Activated CD4-positive, alpha-beta T cell treated with anti-CD3 and anti-CD28 coated beads, Interleukin-2, amount 50 U/mL, for 24 hours (primary cell): ENCODE data around the gene FCAMR.
A peak's percentile ranks its signal among the peaks of the same experiment; 100 is the strongest.
"Not testable (repeated sequence)": the region's sequence is repeated elsewhere in the genome, so short reads cannot be mapped to it uniquely, and the experiment has no call there.

Experiments
- DNase-seq, 2 donors: peaks; one replicate each; pipeline ENCODE4 v3.0.0-alpha.2; 2020; ENCODE audit warnings: low read depth in 1 of 2, low spot score in 1 of 2

The FCAMR gene

DNA sequence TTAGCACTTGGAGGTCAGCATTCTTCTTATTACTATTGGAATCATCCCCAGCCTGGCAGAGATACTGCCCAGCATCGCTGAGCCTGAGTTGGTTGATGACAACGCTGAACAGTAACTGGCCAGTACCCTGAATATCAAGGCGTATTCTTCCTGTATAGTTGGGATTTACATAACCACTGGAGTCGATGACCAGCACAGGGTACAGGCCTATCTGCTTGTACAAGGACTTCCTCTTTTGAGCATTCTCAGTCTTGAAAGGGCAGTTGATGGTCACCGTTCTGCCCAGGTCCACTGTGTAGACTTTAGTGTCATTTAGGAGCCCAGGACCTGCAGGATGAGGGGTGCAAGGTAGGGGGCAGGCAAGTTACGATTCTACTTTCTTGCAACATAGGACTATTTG is 32.8 kb downstream of the FCAMR start:
- DNase-seq: no peak

DNA sequence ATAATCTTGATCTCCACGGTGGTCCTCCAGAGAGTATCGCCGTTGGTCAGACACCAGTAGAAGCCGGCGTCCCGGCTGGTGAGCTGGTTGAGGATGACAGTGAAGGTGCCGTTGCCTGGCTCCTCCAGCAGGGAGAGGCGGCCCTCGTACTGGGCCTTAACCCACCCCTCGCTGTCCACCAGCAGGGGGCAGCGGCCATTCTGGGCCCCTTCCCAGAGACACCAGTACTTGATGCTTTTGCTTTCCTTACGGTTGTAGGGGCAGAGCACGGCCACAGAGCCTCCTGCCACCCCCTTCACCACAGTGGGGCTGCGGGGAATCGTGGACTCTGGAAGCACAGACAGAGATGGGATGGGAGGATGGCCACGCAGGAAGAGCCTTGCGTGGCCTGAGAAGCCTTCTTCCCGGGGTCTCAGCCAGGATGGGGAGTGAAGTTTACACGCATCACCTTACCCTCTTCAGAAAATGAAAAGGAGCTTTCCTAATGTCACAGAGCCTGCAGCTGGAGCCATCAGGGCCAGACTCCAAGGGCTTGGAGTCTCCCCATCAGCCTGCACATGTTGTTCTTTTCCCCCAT is 34.7 kb downstream of the FCAMR start:
- no peak for DNase-seq

GRCh38 chr1:206933333-206933945 is 36.8 kb downstream of the FCAMR start:
- peak in 1 of 2 donors; percentile 49 for DNase-seq

GRCh38 chr1:206932177-206932576 is 38.1 kb downstream of the FCAMR start:
- no peak for DNase-seq

DNA sequence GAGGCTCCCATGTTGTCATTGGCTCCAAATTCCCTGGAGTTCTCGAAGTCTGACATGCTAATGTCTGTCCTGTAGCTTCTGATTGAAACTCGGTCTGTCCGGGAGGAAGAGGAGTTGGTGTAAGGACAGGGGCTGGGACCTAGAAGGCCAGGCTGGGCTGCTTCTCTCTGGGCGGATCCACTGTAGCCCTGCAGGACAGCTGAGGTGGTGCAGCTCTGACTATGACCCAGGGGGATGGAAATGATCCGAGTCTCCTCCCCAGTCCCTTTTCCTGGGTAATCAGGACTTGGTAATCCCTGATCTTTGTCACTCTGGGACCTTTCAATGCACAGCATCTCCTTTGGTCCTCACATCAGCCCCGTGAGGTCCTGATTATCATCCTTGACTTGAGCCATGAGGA is 38.6 kb downstream of the FCAMR start:
- no peak for DNase-seq

GRCh38 chr1:206930210-206930798 is 40.0 kb downstream of the FCAMR start:
- DNase-seq: no peak

- no peak for DNase-seq
These were observed 40.7 kb downstream of the FCAMR start for GRCh38 chr1:206929524-206929923.

DNA sequence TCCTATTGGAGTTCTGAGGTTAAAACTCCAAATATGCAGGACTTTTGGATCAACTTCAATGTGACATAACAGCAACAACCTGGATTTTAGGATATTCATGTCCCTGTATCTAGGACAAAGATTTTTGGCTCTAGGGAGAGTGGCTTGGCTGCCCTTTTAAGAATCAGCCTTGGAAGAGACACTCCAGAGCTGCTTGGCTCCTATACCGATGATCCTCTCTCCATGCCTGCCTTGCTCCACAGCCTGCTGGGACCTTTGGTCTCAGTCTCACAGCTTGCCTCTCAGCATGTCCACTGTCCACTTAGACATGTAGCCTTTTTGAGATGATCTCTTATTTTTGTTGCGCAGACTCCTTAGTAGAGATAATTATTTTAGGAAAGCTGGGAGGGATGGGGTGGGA is 44.0 kb downstream of the FCAMR start:
- DNase-seq: no peak

GRCh38 chr1:206925106-206925736 is 45.0 kb downstream of the FCAMR start:
- DNase-seq: no peak

- no peak for DNase-seq
These were observed 45.6 kb downstream of the FCAMR start for GRCh38 chr1:206924592-206925105.

DNA sequence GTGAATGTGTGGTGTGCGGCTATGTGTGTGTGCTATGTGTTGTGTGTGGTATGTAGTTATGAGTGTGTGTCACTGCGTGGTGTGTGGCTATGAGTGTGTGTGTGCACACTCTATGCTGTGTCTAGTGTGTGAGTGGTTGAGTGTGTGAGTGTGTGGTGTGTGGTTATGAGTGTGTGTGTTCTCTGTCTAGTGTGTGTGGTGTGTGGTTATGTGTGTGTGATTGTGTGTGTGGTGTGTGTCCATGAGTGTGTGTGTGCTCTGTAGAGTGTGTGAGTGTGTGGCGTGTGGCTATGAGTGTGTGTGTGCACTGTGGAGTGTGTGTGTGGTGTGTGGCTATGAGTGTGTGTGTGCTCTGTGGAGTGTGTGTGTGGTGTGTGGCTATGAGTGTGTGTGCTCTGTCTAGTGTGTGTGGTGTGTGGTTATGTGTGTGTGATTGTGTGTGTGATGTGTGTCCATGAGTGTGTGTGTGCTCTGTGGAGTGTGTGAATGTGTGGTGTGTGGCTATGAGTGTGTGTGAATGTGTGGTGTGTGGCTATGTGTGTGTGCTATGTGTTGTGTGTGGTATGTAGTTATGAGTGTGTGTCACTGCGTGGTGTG is 46.2 kb downstream of the FCAMR start:
- not testable (repeated sequence) for DNase-seq

DNA sequence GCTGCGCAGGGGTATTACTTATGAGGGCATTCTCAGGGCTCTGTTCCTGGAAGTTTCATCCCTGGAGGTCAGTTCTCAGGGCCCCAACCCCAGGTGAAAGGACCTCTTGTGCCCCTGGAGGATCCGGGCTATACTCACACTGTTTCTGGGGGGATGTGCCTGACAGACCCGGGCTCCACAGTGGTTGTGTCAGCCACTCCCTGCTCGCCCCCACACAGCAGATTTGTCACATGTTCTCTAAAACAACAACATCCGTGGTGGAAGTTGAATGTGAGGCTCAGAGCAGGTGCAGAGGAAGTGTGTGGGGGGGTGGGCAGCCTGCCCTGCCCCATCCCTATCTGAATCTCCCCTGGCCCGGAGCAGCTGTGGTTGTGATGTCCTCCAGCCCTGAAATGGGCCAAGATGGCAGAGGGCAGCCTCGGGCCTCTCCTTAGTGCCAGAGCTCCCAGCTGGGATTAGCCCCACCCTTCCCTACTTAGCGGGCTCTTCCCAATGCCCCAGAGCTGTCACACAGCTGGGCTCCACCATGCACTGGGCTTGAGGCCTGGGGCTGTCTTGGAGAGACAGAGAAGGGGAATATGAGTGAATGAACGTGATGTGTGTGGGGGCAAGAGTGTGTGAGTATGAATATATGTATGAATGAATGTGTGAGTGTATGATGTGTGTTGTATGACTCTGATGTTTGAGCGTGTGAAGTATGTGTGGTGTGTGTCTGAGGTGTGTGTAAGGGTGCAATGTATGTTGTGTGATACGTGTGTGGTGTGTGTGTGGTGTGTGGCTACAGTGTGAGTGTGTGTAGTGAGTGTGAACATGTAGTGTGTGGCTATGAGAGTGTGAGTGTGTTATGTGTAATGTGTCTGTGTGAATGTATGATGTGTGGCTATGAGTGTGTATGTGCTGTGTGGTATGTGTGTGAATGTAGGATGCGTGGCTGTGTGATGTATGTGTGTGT is 47.0 kb downstream of the FCAMR start:
- DNase-seq: peak in 1 of 2 donors; percentile 66

GRCh38 chr1:206922524-206922923 is 47.7 kb downstream of the FCAMR start:
- no peak for DNase-seq

DNA sequence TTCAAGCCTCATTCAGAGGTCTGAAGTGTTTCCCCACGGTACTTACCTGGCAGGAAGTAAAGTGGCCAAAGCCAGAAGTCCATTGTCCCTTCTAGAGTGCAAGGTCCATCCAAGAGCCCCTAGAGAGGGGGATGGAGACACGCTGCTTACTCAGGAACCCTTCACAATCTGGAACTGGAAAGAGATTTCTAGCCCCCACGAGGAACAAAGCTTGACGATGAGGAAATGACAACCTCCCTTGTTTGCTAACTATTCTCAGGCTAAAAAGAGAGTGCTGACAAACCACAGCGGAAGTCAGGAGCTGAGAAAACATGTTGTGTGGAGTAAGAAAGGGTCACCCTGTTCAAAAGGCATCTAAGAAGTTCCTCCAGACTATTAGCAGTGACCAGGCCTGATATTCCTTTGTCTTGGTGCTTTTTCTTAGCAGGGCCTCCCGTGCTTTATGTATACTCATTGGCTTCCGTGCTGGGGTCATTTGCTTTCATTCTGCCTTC is 48.4 kb downstream of the FCAMR start, which contains the start of gene FCMR:
FCMR (minus strand) TSS at position 170 of the 494 bp plus-strand sequence; CDS start at position 83, 87 bp downstream.
- DNase-seq: no peak

DNA sequence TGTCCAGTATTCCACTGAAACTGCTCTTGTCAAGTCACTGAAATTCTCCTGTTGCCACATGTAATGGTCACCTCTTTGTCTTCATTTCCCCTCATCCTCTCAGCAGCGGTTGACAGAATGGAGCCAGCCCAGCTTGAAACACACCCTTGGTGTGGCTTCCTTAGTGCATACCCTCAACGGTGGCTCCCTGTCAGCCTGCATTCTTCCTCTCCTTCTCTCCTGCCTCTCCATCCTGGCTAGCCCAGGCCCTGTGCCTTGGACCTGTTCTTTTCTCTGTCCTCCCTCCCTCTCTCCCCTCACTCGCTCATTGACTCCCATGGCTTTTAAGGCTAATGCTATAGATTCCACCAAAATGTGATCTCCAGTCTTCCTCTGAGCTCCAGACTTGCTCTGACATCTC is 52.2 kb downstream of the FCAMR start:
- DNase-seq: no peak

- no peak for DNase-seq
These were observed 54.1 kb downstream of the FCAMR start for GRCh38 chr1:206916000-206916709.

DNA sequence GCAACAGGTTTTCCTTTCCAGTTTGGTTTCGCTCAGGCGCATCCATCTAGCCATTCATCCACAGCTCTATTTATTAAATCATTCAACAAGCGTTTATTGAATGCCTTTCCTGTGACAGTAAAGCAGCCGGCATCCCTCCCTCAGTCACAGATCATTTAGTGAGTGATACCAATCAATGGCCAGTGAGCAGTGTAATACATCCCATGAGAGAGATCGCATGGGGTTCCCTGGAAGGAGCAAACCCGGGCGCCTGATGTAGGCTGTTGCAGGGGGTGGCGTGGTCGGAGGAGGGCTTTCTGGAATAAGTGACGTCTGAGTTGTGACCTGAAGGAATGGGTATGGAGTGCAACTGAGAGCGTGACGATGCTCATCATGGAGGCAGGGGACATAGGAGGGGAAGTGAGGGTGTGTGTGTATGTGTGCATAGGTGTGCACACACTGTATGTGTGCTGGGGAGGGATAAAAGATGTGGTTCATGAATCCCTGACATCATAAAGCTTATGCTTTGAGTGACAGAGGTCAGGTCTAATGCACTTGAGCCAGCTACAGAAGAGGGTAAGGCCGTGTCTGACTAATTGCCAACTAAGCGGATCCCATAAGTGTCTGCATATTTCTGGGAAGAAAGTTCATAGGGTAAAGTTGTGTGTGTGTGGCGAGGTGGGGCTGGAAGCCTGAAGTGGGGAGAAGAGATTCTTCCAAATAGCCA is 55.1 kb downstream of the FCAMR start:
- no peak for DNase-seq

DNA sequence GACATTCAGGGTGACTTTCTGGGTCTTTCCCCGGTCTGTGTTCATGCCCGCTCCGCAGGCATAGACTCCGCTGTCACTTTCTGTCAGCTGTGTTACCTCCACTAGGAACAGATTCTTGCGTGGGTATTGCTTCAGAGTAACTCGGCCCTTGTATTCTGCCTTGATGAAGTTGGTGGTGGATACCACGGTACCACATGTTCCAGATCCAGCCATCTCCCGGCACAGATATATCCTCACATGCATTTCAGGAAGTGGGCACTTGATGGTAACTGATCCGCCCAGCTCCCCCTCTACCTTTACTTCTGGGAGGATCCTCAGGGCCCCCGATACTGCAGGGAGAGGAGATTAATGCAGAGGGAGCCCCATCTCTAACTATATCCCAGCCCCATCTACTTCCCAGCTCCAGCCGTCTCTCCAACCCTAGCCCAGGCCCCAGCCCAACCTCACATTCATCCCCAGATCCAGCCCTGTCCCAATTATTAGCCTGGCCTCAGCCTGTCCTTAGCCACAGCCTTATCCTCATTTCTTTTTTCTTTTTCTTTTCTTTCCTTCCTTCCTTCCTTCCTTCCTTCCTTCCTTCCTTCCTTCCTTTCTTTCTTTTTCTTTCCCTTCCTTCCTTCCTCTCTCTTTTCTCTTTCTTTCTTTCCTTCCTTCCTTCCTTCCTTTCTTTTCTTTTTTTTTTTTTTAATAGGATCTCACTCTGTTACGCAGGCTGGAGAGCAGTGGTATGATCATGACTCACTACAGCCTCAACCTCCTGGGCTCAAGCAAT is 56.3 kb downstream of the FCAMR start:
- no peak for DNase-seq
